ENCODE measurements around the gene CFD.
"Not testable (repeated sequence)": the region's sequence is repeated elsewhere in the genome, so short reads cannot be mapped to it uniquely, and the experiment has no call there.

The CFD gene

GRCh38 chr19:853014-853585 lies 6.4 kb upstream of the CFD start:
- no peak for DNase-seq

GRCh38 chr19:853614-854220 lies 5.7 kb upstream of the CFD start:
- not testable (repeated sequence) for DNase-seq

- no peak for DNase-seq
Measured at GRCh38 chr19:854549-854948, 4.9 kb upstream of the CFD start.

GRCh38 chr19:855142-855541 lies 4.3 kb upstream of the CFD start:
- DNase-seq: no peak

GRCh38 chr19:855566-856120 lies 3.8 kb upstream of the CFD start:
- DNase-seq: no peak

- DNase-seq: no peak
Measured at GRCh38 chr19:858284-858683, 1.2 kb upstream of the CFD start.

GRCh38 chr19:861141-861755 lies 1.8 kb downstream of the CFD start:
- no peak for DNase-seq

GRCh38 chr19:861756-862580 lies 2.5 kb downstream of the CFD start:
- no peak for DNase-seq

GRCh38 chr19:862581-863314 lies 3.3 kb downstream of the CFD start:
- no peak for DNase-seq

GRCh38 chr19:863315-863620 lies 3.8 kb downstream of the CFD start:
- DNase-seq: no peak

- DNase-seq: no peak
Measured at GRCh38 chr19:866769-867300, 7.4 kb downstream of the CFD start.

GRCh38 chr19:867301-867793 lies 7.9 kb downstream of the CFD start:
- DNase-seq: peak; percentile 41 to 72

- no peak for DNase-seq
Measured at GRCh38 chr19:867855-868457, 8.5 kb downstream of the CFD start.

GRCh38 chr19:868458-869244 lies 9.2 kb downstream of the CFD start:
- no peak for DNase-seq

GRCh38 chr19:869245-870177 lies 10.0 kb downstream of the CFD start:
- DNase-seq: no peak

GRCh38 chr19:870314-870713 lies 10.8 kb downstream of the CFD start:
- no peak for DNase-seq

- DNase-seq: peak; percentile 63 to 85
Measured at GRCh38 chr19:870963-871401, 11.5 kb downstream of the CFD start.

- DNase-seq: no peak
Measured at GRCh38 chr19:871446-872265, 12.2 kb downstream of the CFD start.

All from NCI-H2081 (cell line).